SJSA1 (cell line): ENCODE measurements around the gene GRM1. TPM values are rescaled to one million over a fixed set of nuclear protein-coding genes. Genes with fewer than 3 reads are reported as not detected.

Experiments used
- DNase-seq, 2 experiments: peaks; one replicate each; pipeline ENCODE4 v3.0.0-alpha.2; 2015 to 2020; ENCODE audit warnings: low spot score in 2 of 2, low read depth in 1 of 2
- H3K27ac ChIP-seq: fragments of 250-450 bp; sonication (Bioruptor Pico); 2 replicates; pipeline ENCODE4 v1.5.1; 2020; ENCODE audit warnings: mild to moderate bottlenecking, moderate library complexity
- H3K27me3 ChIP-seq: fragments of 250-450 bp; sonication (Bioruptor Pico); replicated peaks from 2 replicates; pipeline ENCODE4 v1.5.1; 2020; ENCODE audit warnings: mild to moderate bottlenecking, moderate library complexity
- H3K36me3 ChIP-seq: fragments of 250-450 bp; sonication (Bioruptor Pico); 2 replicates; pipeline ENCODE4 v1.5.1; 2020; ENCODE audit warnings: mild to moderate bottlenecking
- H3K4me1 ChIP-seq: fragments of 250-450 bp; sonication (Bioruptor Pico); replicated peaks from 2 replicates; pipeline ENCODE4 v1.6.1; 2021; ENCODE audit warnings: mild to moderate bottlenecking
- H3K4me3 ChIP-seq: fragments of 250-450 bp; sonication (Bioruptor Pico); 2 replicates; pipeline ENCODE4 v1.5.1; 2020; ENCODE audit warnings: mild to moderate bottlenecking
- H3K9me3 ChIP-seq: fragments of 250-450 bp; sonication (Bioruptor Pico); replicated peaks from 2 replicates; pipeline ENCODE4 v1.5.1; 2020; ENCODE audit warnings: mild to moderate bottlenecking
- total RNA-seq: library from RNA; depleted of rRNA; stranded (reverse); fragments of >200 nt; shearing (Covaris generic); gene quantifications from 2 replicates; pipeline ENCODE4 v1.2.3, GENCODE V29; 2014

Gene GRM1
- total RNA-seq, 1 experiment from 2014 or later, result not detected

DNA sequence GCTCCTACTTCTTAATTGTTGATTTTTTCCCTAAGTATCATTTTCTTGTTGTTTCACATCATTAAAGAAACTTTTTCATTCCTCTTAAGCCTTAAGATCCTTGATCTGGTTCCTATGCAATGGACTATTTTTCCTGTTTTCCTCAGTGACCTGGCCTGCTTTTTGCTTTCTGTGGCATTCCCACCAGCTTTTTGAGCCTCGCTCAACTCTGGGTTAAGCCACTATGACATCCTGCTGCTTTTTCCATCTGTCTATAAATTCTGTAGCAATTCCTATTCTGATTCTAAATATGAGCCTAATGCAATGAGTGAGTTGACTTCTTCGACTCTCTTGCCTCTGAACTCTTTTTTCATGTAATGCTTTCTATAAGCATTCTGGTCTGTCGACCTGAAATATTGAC is 160.3 kb downstream of the GRM1 start:
- H3K4me3 ChIP-seq, result no peak overlapping the region
- no peaks in the 10 kb centered on the region; the same call in 1 of the 2 replicates for H3K27me3 ChIP-seq
- no peaks in the 10 kb centered on the region for H3K4me1 ChIP-seq
- H3K9me3 ChIP-seq, result no peaks in the 10 kb centered on the region
- no peaks in the 10 kb centered on the region for H3K36me3 ChIP-seq
- H3K27ac ChIP-seq, result no peak overlapping the region
- no peak for DNase-seq

DNA sequence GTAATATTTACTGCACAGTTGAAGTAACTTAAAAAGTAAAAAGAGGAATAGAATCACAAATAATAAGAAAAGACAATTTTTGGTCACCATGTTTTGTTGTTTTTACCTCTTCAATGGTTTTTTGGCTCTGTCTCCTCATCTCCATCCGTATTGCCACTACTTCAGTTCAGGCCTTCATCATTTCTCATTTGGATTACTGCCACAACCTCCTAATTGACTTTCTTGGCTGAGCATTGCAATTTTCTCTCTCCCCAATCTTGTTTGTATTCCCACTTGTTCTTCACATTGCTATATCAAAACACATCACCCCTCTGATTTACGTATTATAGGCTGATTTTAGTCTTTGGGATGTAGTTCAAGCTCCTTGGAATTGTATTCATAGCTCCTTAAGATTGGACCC is 161.7 kb downstream of the GRM1 start:
- Histone ChIP-seq H3K36me3 (no peaks in the 10 kb centered on the region), H3K9me3 (no peaks in the 10 kb centered on the region), H3K4me1 (no peaks in the 10 kb centered on the region), H3K27ac (no peak overlapping the region), H3K27me3 (no peaks in the 10 kb centered on the region; the same call in 1 of the 2 replicates), H3K4me3 (no peak overlapping the region)
- DNase-seq, result no peak

GRCh38 chr6:146191166-146191565 is 162.3 kb downstream of the GRM1 start:
- no peaks in the 10 kb centered on the region for H3K4me1 ChIP-seq
- H3K9me3 ChIP-seq, result no peaks in the 10 kb centered on the region
- no peaks in the 10 kb centered on the region for H3K36me3 ChIP-seq
- no peak overlapping the region for H3K4me3 ChIP-seq
- DNase-seq, result no peak
- H3K27me3 ChIP-seq, result no peaks in the 10 kb centered on the region; the same call in 1 of the 2 replicates
- no peak overlapping the region for H3K27ac ChIP-seq

- H3K4me1 ChIP-seq, result no peaks in the 10 kb centered on the region
- no peaks in the 10 kb centered on the region; the same call in 1 of the 2 replicates for H3K27me3 ChIP-seq
- no peak for DNase-seq
- H3K27ac ChIP-seq, result no peak overlapping the region
- H3K4me3 ChIP-seq, result no peak overlapping the region
- H3K36me3 ChIP-seq, result no peaks in the 10 kb centered on the region
- no peaks in the 10 kb centered on the region for H3K9me3 ChIP-seq
Measured at GRCh38 chr6:146191612-146192011, 162.8 kb downstream of the GRM1 start.

DNA sequence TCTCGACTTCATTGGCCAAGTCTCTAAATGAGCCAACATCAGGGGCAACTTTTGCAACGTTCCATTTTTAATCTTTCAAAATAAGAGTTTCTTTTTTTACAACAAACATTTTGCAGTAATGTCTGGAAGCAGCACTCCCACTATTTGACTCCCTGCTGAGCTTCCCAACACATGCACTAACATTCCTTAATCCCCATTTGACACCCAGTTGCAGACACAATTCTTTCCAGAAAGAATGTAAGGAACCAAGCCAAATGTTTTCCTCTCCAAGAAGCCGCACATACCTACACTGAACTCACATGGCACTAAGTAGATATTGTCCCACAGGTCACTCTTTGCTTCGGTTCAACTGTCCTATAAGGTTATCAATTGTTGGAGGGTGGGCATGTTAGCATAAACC is 165.6 kb downstream of the GRM1 start:
- DNase-seq, result no peak
- Histone ChIP-seq H3K4me1 (no peaks in the 10 kb centered on the region), H3K36me3 (no peaks in the 10 kb centered on the region)

DNA sequence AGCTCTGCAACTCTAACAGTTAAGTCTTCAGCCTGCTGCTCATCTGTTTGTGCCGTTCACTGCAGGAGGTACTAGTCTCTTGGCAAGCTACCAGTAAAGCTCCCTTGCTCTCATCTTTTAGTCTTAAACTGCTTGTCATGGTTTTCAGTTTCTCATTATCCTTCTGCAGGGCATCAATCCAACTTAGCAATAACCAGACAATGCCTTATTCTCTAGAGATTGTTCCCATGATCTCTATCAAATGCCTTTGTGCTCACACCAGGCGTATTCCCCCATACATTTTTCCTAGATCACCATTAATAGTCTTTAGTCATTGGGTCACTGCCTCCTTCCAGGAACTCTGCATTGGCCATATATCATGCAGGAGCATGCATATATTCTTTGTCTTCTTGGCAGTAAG is 171.3 kb downstream of the GRM1 start:
- DNase-seq, result no peak

More for the DNA sequence above, 165.6 kb downstream of the GRM1 start:
- H3K4me3 ChIP-seq, result no peak overlapping the region
- no peaks in the 10 kb centered on the region; the same call in 1 of the 2 replicates for H3K27me3 ChIP-seq
- H3K27ac ChIP-seq, result no peak overlapping the region
- H3K9me3 ChIP-seq, result no peaks in the 10 kb centered on the region

DNA sequence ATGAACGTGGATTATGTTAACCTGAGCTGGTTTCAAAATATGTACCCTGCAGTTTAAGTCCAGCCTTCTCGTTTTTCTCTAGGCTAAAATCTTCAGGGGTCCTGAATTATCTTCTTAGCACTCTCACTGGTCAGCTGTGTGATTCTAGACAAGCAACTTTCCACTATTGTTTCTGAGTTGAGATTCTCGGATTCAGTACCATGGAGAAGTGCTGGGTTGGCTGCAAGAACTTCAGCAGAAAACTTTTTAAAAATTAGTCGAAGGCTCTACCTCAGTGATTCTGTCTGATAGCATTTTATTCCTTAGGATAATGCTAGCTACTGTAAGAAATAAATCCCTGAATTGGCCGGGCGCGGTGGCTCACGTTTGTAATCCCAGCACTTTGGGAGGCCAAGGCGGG is 173.7 kb downstream of the GRM1 start:
- H3K27ac ChIP-seq, result no peak overlapping the region
- H3K9me3 ChIP-seq, result no peaks in the 10 kb centered on the region
- H3K4me3 ChIP-seq, result no peak overlapping the region
- H3K36me3 ChIP-seq, result no peaks in the 10 kb centered on the region
- no peak for DNase-seq
- no peaks in the 10 kb centered on the region for H3K4me1 ChIP-seq
- no peaks in the 10 kb centered on the region for H3K27me3 ChIP-seq

More for the DNA sequence above, 171.3 kb downstream of the GRM1 start:
- Histone ChIP-seq H3K4me3 (no peak overlapping the region), H3K4me1 (no peaks in the 10 kb centered on the region), H3K36me3 (no peaks in the 10 kb centered on the region), H3K27ac (no peak overlapping the region), H3K9me3 (no peaks in the 10 kb centered on the region), H3K27me3 (no peaks in the 10 kb centered on the region)

DNA sequence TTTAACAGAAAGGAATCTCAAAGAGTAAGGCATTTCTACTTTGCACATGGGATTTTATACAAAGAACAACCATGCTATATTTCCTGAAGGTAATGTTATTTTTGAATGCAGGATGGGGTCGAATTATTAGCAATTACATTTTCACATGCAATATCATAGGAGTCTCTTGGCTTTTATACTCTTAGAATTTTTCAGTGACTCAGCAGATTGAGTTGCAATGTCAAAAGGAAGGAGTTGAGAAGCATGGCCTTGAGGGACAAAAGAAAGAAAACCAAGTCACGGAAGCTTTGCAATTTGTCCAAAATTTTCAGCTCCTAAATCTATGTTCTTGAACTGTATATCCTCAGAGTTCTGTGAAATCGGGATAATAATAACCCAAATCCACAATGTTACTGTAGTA is 181.1 kb downstream of the GRM1 start:
- no peaks in the 10 kb centered on the region for H3K9me3 ChIP-seq
- no peak overlapping the region for H3K27ac ChIP-seq
- no peaks in the 10 kb centered on the region for H3K4me1 ChIP-seq
- H3K27me3 ChIP-seq, result no peaks in the 10 kb centered on the region
- DNase-seq, result no peak
- no peaks in the 10 kb centered on the region for H3K36me3 ChIP-seq
- no peak overlapping the region for H3K4me3 ChIP-seq

DNA sequence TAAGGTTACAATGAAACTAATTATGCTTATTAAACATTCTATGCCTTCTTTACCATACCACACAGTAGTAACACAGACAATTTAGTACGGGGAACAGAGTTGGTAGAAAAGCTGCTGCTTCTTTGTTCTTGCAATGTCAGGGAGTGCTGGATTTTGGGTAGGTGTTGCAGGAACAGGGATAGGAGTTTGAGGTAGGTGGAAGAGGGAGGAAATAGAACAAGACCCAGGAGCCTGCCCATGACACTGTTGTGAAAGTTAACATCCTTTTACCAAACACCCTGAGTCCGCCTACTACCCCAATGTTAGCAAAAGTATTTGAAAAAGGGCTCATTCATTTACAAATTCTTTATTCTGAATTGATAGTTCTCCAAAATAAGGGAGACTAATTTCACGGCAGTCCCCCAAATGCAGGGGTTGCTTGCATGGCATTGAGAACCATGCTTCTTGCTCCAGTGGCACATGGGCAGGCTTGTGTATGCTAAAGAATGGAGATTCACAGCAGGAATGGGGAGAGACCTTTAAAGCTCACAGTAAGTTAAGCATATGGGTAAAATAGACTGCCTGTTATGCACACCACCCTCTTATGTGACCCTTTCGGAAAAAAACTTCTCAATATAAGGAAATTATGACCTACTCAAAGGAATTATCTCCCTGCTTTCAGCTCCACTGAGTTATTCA is 181.7 kb downstream of the GRM1 start:
- DNase-seq, result no peak
- no peaks in the 10 kb centered on the region for H3K9me3 ChIP-seq
- no peaks in the 10 kb centered on the region for H3K27me3 ChIP-seq
- no peaks in the 10 kb centered on the region for H3K36me3 ChIP-seq
- no peak overlapping the region for H3K4me3 ChIP-seq
- H3K4me1 ChIP-seq, result no peaks in the 10 kb centered on the region
- H3K27ac ChIP-seq, result no peak overlapping the region

GRCh38 chr6:146211646-146212045 is 182.8 kb downstream of the GRM1 start:
- H3K4me1 ChIP-seq, result no peaks in the 10 kb centered on the region
- no peaks in the 10 kb centered on the region for H3K9me3 ChIP-seq
- no peaks in the 10 kb centered on the region for H3K36me3 ChIP-seq
- no peak for DNase-seq
- no peak overlapping the region for H3K4me3 ChIP-seq
- H3K27ac ChIP-seq, result no peak overlapping the region
- no peaks in the 10 kb centered on the region for H3K27me3 ChIP-seq

DNA sequence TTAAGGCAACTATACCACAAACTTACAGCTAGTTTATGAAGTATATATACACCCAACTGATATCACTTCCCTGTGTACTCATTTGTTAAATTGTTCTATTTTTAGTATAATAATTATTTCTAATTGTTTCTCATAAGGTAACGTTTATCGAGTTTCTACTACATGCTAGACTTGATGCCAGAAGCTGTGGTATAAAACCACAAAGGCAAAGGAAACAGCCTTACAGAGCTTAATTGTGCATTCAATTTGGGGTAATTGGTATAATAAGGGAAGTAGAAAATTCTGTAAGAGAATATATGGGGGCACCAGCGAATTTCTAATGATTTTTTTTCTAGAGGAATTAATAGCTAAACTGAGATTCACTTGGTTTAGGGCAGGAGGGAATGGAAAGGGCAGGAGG is 183.9 kb downstream of the GRM1 start:
- Histone ChIP-seq H3K4me1 (no peaks in the 10 kb centered on the region), H3K4me3 (no peak overlapping the region), H3K36me3 (no peaks in the 10 kb centered on the region), H3K9me3 (no peaks in the 10 kb centered on the region), H3K27me3 (no peaks in the 10 kb centered on the region), H3K27ac (no peak overlapping the region)
- no peak for DNase-seq

DNA sequence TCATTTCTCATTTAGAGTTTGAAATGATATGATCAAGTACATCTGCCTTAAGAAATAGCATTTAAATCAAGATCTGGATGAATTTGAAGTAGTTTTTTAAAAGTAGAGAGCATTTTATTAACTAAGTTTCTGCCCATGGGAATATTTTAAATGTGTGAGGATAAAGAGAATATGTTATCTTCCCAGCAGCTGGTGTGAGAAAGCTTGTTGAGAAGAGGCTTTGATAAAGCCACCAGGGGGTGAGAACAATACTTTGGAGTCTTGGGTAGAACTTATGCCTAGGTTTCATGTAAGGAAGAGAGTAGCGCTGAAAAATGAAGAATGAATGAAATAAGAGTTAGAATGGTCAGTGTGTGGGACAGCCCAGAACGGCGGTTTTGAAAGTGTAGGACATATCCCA is 190.2 kb downstream of the GRM1 start:
- Histone ChIP-seq H3K36me3 (no peaks in the 10 kb centered on the region), H3K27ac (no peak overlapping the region), H3K27me3 (no peaks in the 10 kb centered on the region), H3K4me3 (no peak overlapping the region), H3K4me1 (no peaks in the 10 kb centered on the region), H3K9me3 (no peaks in the 10 kb centered on the region)
- DNase-seq, result no peak

DNA sequence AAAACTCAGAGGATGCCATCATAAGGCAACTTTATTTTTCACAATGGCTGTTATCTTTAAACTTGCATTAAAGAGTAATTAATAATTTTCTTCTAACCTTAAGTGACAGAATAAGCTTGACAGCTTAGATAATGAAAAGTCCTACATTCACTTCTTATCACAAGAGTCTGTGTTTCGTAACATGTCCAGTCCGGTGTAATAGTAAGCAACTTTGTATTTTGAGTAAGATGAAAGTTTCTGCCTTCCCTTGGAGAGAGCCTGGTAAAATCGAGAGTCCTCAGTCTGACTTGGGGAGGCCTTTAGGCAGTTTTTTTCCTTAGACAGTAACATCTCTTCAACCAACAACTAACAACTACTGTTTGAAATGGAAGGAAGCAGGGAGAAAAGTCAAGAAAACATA is 195.6 kb downstream of the GRM1 start:
- DNase-seq, result no peak
- no peaks in the 10 kb centered on the region for H3K27me3 ChIP-seq
- H3K4me3 ChIP-seq, result no peak overlapping the region
- H3K36me3 ChIP-seq, result no peaks in the 10 kb centered on the region
- no peaks in the 10 kb centered on the region for H3K4me1 ChIP-seq
- H3K27ac ChIP-seq, result no peak overlapping the region
- no peaks in the 10 kb centered on the region for H3K9me3 ChIP-seq

DNA sequence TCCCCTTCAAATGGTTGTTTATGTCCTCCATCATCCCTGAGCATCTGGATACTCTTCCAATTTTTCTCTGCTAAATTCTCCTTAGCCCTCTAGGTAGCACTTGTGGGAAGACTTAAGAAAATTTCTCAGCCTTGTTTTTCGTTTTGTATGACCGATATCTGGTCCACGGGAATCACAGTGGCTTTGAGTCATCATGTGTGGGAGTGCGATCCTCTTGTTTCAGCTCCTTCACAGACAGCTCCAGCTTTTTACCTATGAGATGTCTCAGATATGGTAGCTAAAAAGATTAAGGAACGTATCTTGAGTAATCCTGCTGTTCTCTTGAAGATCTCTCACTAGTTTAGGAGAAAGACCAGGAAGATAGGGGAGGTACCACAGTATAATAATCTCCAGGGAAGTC is 196.1 kb downstream of the GRM1 start:
- no peaks in the 10 kb centered on the region for H3K27me3 ChIP-seq
- DNase-seq, result no peak

DNA sequence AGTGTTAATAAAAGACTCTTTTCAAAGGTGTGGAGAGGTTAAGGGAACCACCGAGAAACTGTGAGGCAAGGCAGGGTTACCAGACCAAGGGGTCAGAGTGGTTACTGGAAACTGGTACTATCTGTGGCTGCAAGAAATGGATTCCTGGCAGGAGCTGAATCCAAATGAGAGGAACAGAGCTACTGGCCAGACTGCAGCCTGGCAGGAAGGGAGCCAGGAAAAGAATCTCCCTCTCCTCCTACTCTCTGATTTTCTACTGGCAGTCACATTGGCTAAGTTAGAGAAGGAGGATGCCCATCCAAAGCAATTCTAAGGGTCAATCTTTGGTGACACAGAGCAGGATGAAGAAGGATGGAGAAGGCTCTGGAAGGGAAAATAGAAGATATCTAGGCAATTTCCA is 211.5 kb downstream of the GRM1 start:
- H3K36me3 ChIP-seq, result no peaks in the 10 kb centered on the region
- no peaks in the 10 kb centered on the region for H3K9me3 ChIP-seq
- H3K27ac ChIP-seq, result no peak overlapping the region
- no peak for DNase-seq
- H3K4me1 ChIP-seq, result no peaks in the 10 kb centered on the region
- no peak overlapping the region for H3K4me3 ChIP-seq
- no peaks in the 10 kb centered on the region for H3K27me3 ChIP-seq

More for the DNA sequence above, 196.1 kb downstream of the GRM1 start:
- Histone ChIP-seq H3K36me3 (no peaks in the 10 kb centered on the region), H3K4me3 (no peak overlapping the region), H3K9me3 (no peaks in the 10 kb centered on the region), H3K4me1 (no peaks in the 10 kb centered on the region), H3K27ac (no peak overlapping the region)
